ENCODE data around the gene NRG2. TPM values are rescaled to one million over a fixed set of nuclear protein-coding genes. Genes with fewer than 3 reads are reported as not detected.

NRG2 gene
- total RNA-seq, 1 experiment from 2014 or later: 0.91 TPM

DNA sequence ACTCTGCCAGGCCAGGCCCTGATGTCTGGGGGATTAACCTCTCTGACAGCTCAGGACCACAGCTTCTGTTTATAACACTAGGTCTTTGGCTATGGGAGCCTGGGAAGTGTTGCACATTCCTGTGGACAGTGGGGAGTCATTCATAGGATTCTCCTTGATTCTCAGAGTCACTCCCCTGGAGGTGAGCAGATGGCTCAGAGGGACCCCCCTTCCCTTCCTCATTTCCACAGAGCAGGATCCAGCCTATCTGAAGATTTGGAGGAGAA lies 60.2 kb downstream of the NRG2 start:
- H3K4me3 ChIP-seq (replicated peaks in 1 of 2; ENCODE audit: low read depth in 1 of 2, low read length in 2 of 2): no peak overlapping the region
- H3K9me3 ChIP-seq (ENCODE audit: control insufficient read depth in 1 of 2, insufficient read depth in 1 of 2, low read depth in 1 of 2, low read length in 2 of 2): no peaks in the 10 kb centered on the region
- intact Hi-C loops (cut with micrococcal nuclease): no loop called here
- no peaks in the 10 kb centered on the region for H3K36me3 ChIP-seq (ENCODE audit: control insufficient read depth in 1 of 2, insufficient read depth in 2 of 2, low read length in 2 of 2)
- H3K79me2 ChIP-seq (ENCODE audit: insufficient read depth, low read length): no peaks in the 10 kb centered on the region
- H2AFZ ChIP-seq (ENCODE audit: low read depth, low read length, poor library complexity, severe bottlenecking): no peak overlapping the region
- BruUV-seq (replicated peaks): no TSS peak
- CTCF ChIA-PET: interaction anchor here (5.8 kb wide), 1 partner anchor 14 kb away, joined by 38 read pairs; no protein-coding TSS in a partner anchor
- POLR2A ChIA-PET: no interaction called here
- no peak overlapping the region for H3K27ac ChIP-seq (ENCODE audit: low read depth, low read length)
- no peak for ATAC-seq
- H4K20me1 ChIP-seq (ENCODE audit: insufficient read depth): no peaks in the 10 kb centered on the region
- TF ChIP-seq SRF (IDR thresholded peaks at IDR 0.05; ENCODE audit: low read depth): no peak
- no peak for TF ChIP-seq POLR2A (IDR thresholded peaks at IDR 0.05; ENCODE audit: borderline replicate concordance, extremely low read depth, insufficient read depth, insufficient read length)
- no peak for TF ChIP-seq EZH2phosphoT487 (IDR thresholded peaks at IDR 0.05; ENCODE audit: borderline replicate concordance)
- TF ChIP-seq FOSL1 (IDR thresholded peaks at IDR 0.05; ENCODE audit: low read depth): no peak
- TF ChIP-seq, protein P1, sequence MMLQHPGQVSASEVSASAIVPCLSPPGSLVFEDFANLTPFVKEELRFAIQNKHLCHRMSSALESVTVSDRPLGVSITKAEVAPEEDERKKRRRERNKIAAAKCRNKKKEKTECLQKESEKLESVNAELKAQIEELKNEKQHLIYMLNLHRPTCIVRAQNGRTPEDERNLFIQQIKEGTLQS (IDR thresholded peaks at IDR 0.05): no peak
- TF ChIP-seq EGR1 (IDR thresholded peaks at IDR 0.05; ENCODE audit: low read depth): no peak
- no peak for TF ChIP-seq POLR2AphosphoS5 (IDR thresholded peaks at IDR 0.05; ENCODE audit: low read depth, low read length)
- TF ChIP-seq, protein P2, sequence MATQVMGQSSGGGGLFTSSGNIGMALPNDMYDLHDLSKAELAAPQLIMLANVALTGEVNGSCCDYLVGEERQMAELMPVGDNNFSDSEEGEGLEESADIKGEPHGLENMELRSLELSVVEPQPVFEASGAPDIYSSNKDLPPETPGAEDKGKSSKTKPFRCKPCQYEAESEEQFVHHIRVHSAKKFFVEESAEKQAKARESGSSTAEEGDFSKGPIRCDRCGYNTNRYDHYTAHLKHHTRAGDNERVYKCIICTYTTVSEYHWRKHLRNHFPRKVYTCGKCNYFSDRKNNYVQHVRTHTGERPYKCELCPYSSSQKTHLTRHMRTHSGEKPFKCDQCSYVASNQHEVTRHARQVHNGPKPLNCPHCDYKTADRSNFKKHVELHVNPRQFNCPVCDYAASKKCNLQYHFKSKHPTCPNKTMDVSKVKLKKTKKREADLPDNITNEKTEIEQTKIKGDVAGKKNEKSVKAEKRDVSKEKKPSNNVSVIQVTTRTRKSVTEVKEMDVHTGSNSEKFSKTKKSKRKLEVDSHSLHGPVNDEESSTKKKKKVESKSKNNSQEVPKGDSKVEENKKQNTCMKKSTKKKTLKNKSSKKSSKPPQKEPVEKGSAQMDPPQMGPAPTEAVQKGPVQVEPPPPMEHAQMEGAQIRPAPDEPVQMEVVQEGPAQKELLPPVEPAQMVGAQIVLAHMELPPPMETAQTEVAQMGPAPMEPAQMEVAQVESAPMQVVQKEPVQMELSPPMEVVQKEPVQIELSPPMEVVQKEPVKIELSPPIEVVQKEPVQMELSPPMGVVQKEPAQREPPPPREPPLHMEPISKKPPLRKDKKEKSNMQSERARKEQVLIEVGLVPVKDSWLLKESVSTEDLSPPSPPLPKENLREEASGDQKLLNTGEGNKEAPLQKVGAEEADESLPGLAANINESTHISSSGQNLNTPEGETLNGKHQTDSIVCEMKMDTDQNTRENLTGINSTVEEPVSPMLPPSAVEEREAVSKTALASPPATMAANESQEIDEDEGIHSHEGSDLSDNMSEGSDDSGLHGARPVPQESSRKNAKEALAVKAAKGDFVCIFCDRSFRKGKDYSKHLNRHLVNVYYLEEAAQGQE (IDR thresholded peaks at IDR 0.05; ENCODE audit: low read depth): no peak
- TF ChIP-seq JUND (IDR thresholded peaks at IDR 0.05): no peak
- no peak for TF ChIP-seq CEBPB (IDR thresholded peaks at IDR 0.05; ENCODE audit: low read depth)
- no peak for TF ChIP-seq YY1 (IDR thresholded peaks at IDR 0.05; ENCODE audit: extremely low read depth, insufficient replicate concordance, low read depth, low read length)
- TF ChIP-seq, protein P3, sequence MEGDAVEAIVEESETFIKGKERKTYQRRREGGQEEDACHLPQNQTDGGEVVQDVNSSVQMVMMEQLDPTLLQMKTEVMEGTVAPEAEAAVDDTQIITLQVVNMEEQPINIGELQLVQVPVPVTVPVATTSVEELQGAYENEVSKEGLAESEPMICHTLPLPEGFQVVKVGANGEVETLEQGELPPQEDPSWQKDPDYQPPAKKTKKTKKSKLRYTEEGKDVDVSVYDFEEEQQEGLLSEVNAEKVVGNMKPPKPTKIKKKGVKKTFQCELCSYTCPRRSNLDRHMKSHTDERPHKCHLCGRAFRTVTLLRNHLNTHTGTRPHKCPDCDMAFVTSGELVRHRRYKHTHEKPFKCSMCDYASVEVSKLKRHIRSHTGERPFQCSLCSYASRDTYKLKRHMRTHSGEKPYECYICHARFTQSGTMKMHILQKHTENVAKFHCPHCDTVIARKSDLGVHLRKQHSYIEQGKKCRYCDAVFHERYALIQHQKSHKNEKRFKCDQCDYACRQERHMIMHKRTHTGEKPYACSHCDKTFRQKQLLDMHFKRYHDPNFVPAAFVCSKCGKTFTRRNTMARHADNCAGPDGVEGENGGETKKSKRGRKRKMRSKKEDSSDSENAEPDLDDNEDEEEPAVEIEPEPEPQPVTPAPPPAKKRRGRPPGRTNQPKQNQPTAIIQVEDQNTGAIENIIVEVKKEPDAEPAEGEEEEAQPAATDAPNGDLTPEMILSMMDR (IDR thresholded peaks at IDR 0.05 in 2 of 3, conservative IDR thresholded peaks at IDR 0.05 in 1 of 3; ENCODE audit: borderline replicate concordance in 1 of 3, insufficient read depth in 1 of 3, low read depth in 2 of 3, low read length in 2 of 3): no peak
- no peak for TF ChIP-seq EZH2 (IDR thresholded peaks at IDR 0.05)
- no peak for TF ChIP-seq ZNF274 (IDR thresholded peaks at IDR 0.05; ENCODE audit: low read depth, low read length)
- no peak overlapping the region for H3K4me2 ChIP-seq (ENCODE audit: low read length)
- H3K4me1 ChIP-seq (ENCODE audit: control insufficient read depth in 1 of 2, insufficient read depth in 2 of 2, low read length in 2 of 2): peaks cover 20 to 45% of the 10 kb centered on the region in 2 experiments
- no peaks in the 10 kb centered on the region for H3K9me2 ChIP-seq (ENCODE audit: insufficient read depth)
- RAD21 ChIA-PET (ENCODE audit: low non-redundant PET in 1 of 2, low total read pairs in 2 of 2, uncharacterized antibody in 2 of 2, unreplicated experiment in 2 of 2): no interaction called here
- H3K27me3 ChIP-seq (ENCODE audit: insufficient read depth, low read length): no peaks in the 10 kb centered on the region
- no peak for DNase-seq (ENCODE audit: low read depth, low spot score)
- H3K9ac ChIP-seq (ENCODE audit: low read length): no peak overlapping the region
